ENCODE data around the gene PSME3IP1. TPM values are rescaled to one million over a fixed set of nuclear protein-coding genes. Genes with fewer than 3 reads are reported as not detected.
A peak's percentile ranks its signal among the peaks of the same experiment; 100 is the strongest.

Gene PSME3IP1
- total and polyA plus RNA-seq, 2 experiments from 2014 or later, result 64.2 to 73.2 TPM

- peaks cover 6% of the 10 kb centered on the region for H3K4me1 ChIP-seq (ENCODE audit: insufficient read depth)
- H3K4me2 ChIP-seq, result no peak overlapping the region
- H3K27me3 ChIP-seq, result no peaks in the 10 kb centered on the region
- peaks cover 67% of the 10 kb centered on the region for H3K79me2 ChIP-seq
- no peak overlapping the region for H2AFZ ChIP-seq
- H3K36me3 ChIP-seq (replicated peaks; ENCODE audit: insufficient read depth, low read depth), result no peaks in the 10 kb centered on the region
- no peak overlapping the region for H3K27ac ChIP-seq
- H3K4me3 ChIP-seq, result no peak overlapping the region
- no peaks in the 10 kb centered on the region for H4K20me1 ChIP-seq (ENCODE audit: insufficient read depth, poor library complexity, severe bottlenecking)
- H3K9me3 ChIP-seq (ENCODE audit: low read depth), result no peaks in the 10 kb centered on the region
- no peaks in the 10 kb centered on the region for H3K9me2 ChIP-seq (replicated peaks; ENCODE audit: insufficient read depth)
- TF ChIP-seq, protein P1, sequence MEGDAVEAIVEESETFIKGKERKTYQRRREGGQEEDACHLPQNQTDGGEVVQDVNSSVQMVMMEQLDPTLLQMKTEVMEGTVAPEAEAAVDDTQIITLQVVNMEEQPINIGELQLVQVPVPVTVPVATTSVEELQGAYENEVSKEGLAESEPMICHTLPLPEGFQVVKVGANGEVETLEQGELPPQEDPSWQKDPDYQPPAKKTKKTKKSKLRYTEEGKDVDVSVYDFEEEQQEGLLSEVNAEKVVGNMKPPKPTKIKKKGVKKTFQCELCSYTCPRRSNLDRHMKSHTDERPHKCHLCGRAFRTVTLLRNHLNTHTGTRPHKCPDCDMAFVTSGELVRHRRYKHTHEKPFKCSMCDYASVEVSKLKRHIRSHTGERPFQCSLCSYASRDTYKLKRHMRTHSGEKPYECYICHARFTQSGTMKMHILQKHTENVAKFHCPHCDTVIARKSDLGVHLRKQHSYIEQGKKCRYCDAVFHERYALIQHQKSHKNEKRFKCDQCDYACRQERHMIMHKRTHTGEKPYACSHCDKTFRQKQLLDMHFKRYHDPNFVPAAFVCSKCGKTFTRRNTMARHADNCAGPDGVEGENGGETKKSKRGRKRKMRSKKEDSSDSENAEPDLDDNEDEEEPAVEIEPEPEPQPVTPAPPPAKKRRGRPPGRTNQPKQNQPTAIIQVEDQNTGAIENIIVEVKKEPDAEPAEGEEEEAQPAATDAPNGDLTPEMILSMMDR (IDR thresholded peaks at IDR 0.05; ENCODE audit: poor library complexity), result no peak
- TF ChIP-seq EZH2 (IDR thresholded peaks at IDR 0.05; ENCODE audit: borderline replicate concordance) (no peak), EZH2phosphoT487 (IDR thresholded peaks at IDR 0.05; ENCODE audit: low read depth, severe bottlenecking, unreplicated experiment) (no peak)
- 83% methylated on average over 3 of the region's 3 CpGs for WGBS (ENCODE audit: low lambda C conversion rate, missing lambda C conversion rate)
- no peak for DNase-seq (ENCODE audit: low spot score)
These were observed 7.6 kb downstream of the PSME3IP1 start for GRCh38 chr16:57178196-57178595.

- WGBS (ENCODE audit: low lambda C conversion rate, missing lambda C conversion rate), result 77% methylated on average over 5 of the region's 5 CpGs
These were observed 9.9 kb downstream of the PSME3IP1 start for GRCh38 chr16:57175896-57176295.

DNA sequence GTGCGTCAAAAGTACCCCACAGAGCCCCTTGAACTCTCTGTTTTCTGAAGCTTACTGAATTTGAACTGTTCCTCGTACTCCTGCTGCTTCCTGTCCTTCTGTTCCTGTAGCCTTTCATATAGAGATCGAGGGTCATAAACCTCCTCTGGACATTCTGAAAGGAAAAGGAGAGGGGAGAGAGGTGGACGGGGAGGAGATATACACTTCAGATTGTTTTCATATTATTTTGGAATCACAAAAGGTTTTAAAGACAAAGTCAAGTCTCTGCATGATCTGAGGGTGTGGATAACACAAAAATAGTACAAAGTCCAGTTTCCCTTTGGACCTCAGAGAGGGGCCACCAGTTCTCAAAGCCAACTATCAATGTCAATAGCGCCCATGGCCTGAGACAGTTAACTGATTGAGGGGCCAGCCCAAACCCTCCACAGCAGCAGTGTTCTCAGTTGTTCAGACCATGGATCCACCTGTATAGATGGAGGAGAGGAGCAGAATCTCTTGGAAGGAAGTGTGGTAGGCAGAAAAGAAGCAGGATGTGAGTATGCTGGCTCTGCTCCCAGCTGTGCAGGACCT lies 13.0 kb downstream of the PSME3IP1 start:
- no peak overlapping the region for H3K27ac ChIP-seq
- H4K20me1 ChIP-seq (ENCODE audit: insufficient read depth, poor library complexity, severe bottlenecking), result no peaks in the 10 kb centered on the region
- H3K4me3 ChIP-seq, result no peak overlapping the region
- DNase-seq (ENCODE audit: low spot score), result no peak
- 91% methylated on average over 5 of the region's 5 CpGs for WGBS (ENCODE audit: low lambda C conversion rate, missing lambda C conversion rate)
- H2AFZ ChIP-seq, result no peak overlapping the region
- H3K4me2 ChIP-seq, result no peak overlapping the region
- no peaks in the 10 kb centered on the region for H3K36me3 ChIP-seq (replicated peaks; ENCODE audit: insufficient read depth, low read depth)
- no peaks in the 10 kb centered on the region for H3K27me3 ChIP-seq
- no peaks in the 10 kb centered on the region for H3K4me1 ChIP-seq (ENCODE audit: insufficient read depth)
- TF ChIP-seq EZH2 (IDR thresholded peaks at IDR 0.05; ENCODE audit: borderline replicate concordance) (no peak), EZH2phosphoT487 (IDR thresholded peaks at IDR 0.05; ENCODE audit: low read depth, severe bottlenecking, unreplicated experiment) (no peak)
- TF ChIP-seq, protein P1 (IDR thresholded peaks at IDR 0.05; ENCODE audit: poor library complexity), result no peak
- no peaks in the 10 kb centered on the region for H3K9me2 ChIP-seq (replicated peaks; ENCODE audit: insufficient read depth)
- H3K9me3 ChIP-seq (ENCODE audit: low read depth), result no peaks in the 10 kb centered on the region
- peaks cover 22% of the 10 kb centered on the region for H3K79me2 ChIP-seq

More at GRCh38 chr16:57175896-57176295, 9.9 kb downstream of the PSME3IP1 start:
- Histone ChIP-seq H4K20me1 (ENCODE audit: insufficient read depth, poor library complexity, severe bottlenecking) (no peaks in the 10 kb centered on the region), H3K4me2 (no peak overlapping the region), H3K27me3 (no peaks in the 10 kb centered on the region), H3K79me2 (peaks cover 45% of the 10 kb centered on the region), H3K9me3 (ENCODE audit: low read depth) (no peaks in the 10 kb centered on the region), H3K9me2 (replicated peaks; ENCODE audit: insufficient read depth) (no peaks in the 10 kb centered on the region), H3K4me3 (no peak overlapping the region), H3K36me3 (replicated peaks; ENCODE audit: insufficient read depth, low read depth) (no peaks in the 10 kb centered on the region), H2AFZ (no peak overlapping the region), H3K27ac (peak overlapping the region; percentile 40), H3K4me1 (ENCODE audit: insufficient read depth) (peaks cover 6% of the 10 kb centered on the region)
- TF ChIP-seq, protein P1 (IDR thresholded peaks at IDR 0.05; ENCODE audit: poor library complexity), result no peak
- TF ChIP-seq EZH2phosphoT487 (IDR thresholded peaks at IDR 0.05; ENCODE audit: low read depth, severe bottlenecking, unreplicated experiment), result no peak
- no peak for TF ChIP-seq EZH2 (IDR thresholded peaks at IDR 0.05; ENCODE audit: borderline replicate concordance)
- DNase-seq (ENCODE audit: low spot score), result peak; percentile 19
